Left hindlimb (tissue), 1 donor: ENCODE results near the gene PFDN4.
"Not testable (repeated sequence)": the region's sequence is repeated elsewhere in the genome, so short reads cannot be mapped to it uniquely, and the experiment has no call there.

Experiments
- DNase-seq: peaks from one replicate; pipeline ENCODE4 v3.0.0-alpha.2; 2018

PFDN4 gene

DNA sequence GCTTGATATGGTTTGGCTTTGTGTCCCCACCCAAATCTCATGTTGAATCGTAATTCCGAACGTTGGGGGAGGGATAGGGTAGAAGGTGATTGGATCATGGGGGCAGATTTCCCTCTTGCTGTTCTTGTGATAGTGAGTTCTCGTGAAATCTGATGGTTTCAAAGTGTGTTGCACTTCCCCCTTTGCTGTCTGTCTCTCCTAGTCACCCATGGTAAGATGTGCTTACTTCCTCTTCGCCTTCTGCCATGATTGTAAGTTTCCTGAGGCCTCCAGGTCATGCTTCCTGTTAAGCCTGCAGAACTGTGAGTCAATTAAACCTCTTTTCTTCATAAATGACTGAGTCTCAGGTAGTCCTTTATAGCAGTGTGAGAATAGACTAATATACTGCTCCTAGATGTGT lies 19.9 kb downstream of the PFDN4 start:
- no peak for DNase-seq

DNA sequence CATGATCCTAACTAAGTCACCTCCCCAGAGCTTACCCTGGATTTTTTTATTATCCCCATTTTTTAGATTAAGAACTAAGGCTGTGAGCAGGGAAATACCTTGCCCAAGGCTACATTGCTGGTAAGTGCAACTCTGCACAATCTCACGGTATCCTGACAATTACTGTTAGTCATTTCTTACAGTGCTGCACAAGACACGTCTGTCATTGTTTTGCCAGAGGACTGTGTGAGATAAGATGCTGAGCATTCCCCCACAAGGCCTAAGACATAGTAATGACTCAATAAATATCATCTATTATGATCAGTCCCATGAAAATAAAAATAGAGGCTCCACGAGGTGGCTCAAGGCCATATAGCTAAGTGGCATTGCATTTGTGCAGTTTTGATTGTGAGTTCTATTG lies 21.0 kb downstream of the PFDN4 start:
- DNase-seq: no peak

DNA sequence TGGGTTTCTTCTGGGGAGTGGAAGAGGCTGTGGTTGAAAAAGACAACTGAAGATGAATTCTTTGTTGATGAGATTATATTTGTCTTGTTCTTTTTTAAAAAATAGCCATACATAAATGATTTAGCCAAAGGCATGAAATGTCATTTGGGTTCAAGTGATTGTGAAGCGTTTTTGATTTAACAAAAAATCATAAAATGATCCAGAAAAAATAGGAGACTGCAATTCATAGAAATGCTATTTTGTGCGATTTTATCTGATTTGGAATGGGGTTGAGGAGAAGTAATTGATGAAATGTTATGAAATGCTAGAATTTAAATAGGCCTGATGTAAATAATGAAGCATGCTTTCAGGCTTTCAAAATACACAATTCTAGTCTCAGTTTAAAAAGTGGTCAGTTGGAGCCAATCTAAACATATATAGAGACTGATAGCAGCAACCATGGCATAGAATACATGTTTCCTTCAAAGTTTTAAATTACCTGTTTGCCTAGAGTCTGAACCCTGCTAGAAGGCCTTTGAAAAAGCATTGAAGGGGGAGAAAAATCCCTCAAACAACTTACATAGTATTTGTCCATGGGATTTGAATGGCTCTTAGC lies 21.8 kb downstream of the PFDN4 start:
- DNase-seq: no peak

DNA sequence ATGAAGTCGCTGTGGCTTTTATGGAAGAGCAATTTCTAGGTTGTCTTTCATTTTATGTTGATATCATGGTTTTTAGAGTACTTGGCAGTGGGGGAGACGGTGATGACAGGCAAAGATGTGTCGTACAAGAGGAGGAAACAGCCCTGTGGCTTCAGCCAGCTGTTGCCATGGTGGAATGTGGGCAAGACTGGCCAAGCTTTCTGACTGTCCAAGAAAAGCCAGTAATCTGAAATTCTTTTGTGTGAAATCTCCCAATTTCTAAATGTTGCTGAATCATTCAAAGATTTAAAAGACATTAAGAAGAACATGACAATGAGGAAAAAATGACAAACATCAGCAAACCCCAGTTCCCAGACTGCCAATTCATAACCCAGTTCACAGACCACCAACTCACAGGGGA lies 23.1 kb downstream of the PFDN4 start:
- no peak for DNase-seq

DNA sequence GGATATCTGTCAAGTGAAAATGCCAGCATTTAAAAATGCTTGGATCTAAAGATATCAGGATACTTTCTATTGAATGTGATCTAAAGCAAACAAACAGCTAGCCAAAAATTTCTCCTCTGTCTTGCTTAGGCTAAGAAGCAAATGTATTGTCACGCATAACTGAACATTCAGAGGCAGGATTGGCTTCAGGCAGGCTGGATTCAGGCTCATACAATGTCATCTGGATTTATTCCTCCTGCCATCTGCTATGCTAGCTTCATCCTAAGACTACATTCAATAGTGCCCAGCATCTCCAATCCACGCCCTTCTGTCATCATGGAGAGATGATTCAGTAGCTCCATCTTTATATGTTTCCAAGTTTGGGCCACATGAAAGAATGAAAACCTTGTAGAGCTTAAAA lies 27.1 kb downstream of the PFDN4 start:
- DNase-seq: no peak

DNA sequence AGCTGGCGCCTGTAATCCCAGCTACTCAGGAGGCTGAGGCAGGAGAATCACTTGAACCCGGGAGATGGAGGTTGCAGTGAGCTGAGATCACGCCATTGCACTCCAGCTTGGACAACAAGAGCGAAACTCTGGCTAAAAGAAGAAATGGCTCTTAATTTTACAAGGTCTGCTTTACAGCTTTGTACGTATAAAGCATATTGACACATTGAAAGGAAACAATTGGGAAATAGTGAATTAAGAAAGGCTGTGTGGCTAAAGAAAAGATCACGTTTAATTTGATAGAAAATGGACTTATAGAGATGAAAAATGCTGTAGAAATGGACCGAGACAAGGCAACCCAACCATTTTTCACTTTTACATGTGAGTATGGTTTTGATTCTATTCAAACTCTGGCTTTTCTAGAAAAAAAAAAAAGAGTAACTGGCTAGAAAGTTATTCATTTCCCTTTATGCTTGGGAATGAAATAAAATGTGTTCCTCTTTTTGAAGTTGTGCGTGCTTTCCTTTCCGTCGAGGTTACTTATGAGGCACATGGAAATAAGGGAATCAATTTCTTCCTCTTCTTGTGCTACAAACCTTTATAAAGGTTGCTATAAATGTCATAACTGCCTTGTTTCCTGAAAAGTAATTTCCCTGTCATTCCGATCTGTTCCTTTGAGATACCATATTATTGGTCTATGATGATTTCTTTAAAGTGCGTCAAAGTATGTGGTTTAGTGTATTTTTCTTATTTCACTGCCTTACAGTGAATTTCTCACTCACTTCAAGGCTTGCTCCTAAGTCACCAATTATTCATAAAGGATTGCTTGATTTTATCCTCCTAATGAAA lies 29.4 kb downstream of the PFDN4 start:
- DNase-seq: no peak

DNA sequence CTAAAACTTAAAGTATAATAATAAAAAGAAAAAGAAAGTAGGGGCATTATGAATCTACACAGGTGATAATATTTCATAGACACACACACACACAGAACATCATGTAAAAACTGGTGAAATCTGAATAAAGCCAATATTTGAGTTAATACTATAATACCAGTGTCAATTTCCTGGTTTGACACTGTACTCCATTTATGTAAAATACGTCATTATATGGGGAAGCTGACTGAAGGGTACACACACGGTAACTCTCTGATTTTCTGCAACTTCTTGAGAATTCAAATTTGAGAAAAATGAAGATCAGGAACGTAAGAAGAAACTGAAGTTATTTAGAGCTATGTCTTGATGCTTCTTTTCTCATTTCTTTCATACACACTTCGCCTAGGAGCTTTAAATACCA lies 36.2 kb downstream of the PFDN4 start:
- no peak for DNase-seq

DNA sequence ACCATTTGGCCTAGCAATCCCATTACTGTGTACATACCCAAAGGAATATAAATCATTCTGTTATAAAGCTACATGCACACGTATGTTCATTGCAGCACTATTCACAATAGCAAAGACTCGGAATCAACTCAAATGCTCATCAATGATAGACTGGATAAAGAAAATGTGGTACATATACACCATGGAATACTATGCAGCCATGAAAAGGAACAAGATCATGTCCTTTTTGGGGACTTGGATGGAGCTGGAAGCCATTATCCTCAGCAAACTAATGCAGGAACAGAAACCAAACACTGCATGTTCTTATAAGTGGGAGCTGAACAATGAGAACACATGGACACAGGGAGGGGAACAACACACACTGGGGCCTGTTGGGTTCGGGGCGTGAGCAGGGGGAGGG lies 40.8 kb downstream of the PFDN4 start:
- not testable (repeated sequence) for DNase-seq

DNA sequence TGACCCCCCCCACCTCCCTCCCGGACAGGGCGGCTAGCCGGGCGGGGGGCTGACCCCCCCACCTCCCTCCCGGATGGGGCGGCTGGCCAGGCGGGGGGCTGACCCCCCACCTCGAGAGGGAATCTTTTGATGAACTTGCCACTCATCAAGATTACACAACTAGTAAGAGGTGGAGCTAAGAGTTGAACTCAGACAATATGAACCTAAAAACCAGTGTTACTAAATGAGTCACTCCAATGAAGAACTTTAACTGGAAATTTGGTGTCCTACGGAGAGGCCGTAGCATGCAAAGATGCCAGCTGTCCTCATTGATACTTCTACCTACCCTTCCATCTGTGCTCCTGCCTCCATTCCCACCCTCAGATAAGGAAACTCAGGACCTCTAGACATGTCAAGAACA lies 42.8 kb downstream of the PFDN4 start:
- DNase-seq: no peak

DNA sequence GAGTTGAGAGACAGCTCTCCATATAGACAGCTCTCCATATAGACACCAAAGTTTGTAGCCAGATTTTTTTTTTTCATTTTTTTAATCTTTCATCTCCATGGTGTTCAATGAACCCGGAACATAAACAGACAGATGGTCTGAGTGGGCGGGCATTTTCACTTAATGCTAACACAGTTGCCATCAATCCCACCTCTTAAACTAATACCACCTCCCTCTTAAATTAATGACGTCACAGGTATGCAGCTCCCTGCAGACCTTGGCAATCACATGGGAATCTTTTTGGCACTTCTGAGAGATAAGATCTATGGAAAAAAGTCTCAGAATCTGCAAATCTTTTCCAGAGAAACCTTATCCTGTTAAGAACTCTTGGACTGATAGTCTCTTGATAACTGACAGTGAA lies 43.2 kb downstream of the PFDN4 start:
- no peak for DNase-seq

DNA sequence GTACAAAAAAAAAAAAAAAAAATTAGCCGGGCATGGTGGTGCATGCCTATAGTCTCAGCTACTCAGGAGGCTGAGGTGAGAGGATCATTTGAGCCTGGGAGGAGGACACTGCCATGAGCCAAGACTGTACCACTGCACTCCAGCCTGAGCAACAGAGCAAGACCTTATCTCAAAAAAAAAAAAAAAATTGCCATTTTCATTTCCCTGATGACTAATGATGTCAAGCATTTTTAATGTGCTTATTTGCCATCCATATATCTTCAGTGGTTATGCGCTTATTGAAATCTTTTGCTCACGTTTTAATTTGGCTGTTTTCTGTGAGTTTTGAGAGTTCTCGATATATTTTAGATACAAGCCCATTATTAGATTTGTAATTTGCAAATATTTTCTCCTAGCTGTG lies 46.7 kb downstream of the PFDN4 start:
- DNase-seq: no peak

DNA sequence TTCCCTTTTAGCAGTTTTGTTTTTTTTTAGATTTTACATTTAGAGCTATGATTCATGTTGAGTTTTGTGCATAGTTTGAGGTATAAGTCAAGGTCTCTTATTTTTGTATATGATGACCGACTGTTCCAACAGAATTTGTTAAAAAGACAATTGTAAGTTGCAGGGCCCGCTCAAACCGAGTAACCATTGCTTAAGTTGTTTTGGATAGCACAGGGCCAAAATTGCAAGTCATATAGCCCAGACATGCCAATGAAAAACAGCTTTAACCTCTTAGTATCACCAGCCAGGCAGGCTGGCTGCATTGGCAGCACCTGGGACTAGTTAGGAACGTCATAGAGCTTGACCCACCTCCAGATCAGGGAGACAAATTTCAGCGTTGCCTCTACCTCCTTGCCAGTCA lies 47.3 kb downstream of the PFDN4 start:
- DNase-seq: no peak

DNA sequence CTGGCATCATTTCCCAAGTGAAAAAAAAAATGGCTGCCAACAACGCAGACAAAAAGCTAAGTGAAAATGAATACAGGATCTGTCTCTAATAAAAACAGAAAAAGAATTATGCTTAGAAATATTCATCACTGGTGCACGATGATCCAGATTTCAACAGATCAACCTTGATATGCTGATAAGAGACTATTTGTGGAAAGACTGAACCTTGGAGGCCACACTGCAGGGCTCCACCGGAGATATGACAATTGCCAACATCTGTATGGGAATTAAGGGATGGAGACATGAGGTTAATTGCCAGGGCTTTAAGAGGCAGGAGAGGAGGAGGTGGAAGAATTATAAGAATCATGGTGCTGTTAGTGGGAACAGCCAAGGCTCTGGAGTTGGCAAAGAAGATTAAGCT lies 48.3 kb downstream of the PFDN4 start:
- no peak for DNase-seq

DNA sequence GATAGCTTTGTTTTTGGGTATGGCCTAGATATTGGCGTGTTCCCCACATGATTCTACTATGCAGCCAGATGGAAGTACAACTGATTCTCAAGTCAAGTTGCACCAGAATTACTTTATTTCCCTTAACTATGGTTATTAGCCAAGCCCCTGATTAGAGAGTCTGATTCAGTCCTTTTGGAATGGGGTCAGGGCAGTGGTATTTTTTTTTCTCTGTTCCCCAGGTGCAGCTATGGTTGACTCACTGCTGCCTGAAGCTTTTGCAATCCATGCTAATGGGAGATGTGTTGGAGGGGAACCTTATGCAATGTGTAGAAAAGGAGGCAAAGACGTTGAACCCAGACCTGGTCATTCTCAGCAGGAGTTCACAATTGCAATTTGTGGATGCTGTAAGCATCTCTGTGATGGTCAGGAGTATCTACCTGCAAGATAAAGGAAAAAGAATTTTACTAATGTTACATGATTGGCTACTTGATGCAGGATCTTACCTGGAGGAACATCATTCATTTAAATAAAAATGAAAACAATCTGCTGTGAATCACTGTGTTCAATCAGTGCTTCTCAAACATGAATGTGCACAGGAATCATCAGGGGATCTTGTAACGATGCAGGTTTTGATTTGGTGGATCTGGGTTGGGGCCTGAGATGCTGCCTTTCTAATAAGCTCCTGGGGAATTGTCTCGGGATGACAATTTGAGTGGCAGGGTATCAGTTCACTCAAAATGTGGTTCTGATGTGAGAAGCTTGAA lies 49.4 kb downstream of the PFDN4 start:
- DNase-seq: no peak

DNA sequence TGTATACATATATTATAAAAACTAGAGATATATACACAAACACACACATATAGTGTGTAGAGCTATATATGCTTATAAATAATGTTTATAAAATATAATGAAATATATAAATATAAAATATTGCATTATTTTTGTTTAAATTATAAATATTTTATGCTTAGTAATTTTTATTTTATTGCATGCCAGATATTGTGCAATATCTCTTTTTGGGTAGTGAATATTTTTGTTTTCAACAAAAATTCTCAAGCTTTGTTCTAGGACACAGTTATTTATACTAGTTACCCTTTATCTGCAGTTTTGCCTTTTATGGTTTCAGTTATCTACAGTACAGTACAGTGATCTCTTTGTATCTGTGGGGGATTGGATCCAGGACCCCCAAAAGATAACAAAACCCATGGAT lies 52.2 kb downstream of the PFDN4 start:
- no peak for DNase-seq

DNA sequence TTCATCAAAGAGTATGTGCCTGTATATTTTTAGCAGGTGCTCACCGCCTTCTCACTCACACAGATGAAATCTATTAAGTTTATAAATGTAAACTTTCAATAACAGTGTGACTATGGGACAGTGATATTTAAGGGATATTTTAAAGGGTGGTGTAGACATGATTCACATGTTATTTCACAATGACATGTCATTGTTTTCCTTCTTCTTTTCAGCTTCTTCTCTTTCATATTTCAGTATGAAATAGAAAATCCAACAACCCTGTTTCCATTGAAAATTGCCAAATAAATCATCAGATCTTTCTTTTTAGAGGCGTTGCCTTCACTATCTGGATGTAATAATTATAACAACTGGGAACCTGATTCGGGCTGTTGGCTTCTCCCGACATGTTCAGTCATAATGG lies 54.8 kb downstream of the PFDN4 start:
- DNase-seq: no peak

DNA sequence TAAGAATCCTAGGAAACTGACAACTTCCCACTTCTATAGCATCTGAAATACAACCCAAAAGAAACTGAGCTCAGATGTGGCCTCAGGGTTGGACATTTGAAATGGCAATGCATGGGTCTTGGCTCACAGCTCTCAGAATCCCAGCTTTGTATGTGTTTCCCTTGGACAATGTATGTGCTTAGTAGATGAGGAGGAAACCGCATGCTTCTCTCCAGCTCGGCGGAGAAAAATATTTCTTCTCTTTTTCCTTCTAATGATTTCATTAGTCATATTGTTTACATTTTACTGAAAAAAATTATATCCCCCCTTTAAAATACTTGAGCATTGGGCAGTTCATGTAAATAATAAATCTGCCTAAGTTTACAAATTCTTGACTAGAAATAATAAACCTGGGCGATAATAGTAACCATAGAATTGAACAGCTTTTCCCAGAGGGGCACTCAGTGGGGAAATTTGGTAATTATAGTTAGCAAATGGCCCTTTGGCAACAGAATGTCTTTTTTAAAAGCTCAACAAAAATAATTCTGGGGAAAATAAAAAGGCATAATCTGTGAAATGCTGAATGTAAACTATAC lies 55.3 kb downstream of the PFDN4 start:
- no peak for DNase-seq

DNA sequence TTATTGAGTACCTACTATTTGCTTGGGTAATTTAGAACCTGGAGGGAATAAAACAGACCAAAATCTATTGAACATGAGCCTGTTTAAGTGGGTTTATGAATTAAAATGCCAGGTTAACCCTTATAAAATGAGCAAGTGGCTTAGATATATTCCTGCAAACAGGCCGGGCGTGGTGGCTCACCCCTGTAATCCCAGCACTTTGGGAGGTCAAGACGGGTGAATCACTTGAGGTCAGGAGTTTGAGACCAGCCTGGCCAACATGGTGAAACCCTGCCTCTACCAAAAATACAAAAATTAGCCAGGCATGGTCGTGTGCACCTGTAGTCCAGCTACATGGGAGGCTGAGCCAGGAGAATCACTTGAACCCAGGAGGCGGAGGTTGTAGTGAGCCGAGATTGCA lies 57.9 kb downstream of the PFDN4 start:
- DNase-seq: not testable (repeated sequence)

DNA sequence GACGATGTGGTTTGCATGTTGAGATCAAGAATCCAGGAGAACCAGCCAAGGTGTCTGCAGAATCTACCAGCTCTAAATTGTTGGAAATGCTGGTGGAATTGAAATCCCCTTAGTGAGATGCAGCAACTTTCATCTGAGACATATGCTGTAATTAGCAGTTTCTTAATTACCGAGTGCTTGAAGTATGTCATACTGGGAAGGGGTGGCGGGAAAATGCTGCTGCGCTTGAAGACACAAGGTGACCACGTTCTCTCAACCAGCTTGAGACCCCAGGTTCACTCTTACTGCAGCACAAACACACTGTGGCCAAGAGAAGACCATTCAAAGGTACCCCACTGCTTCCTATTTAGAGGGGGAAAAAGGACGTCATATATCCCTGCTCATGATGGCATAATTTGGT lies 59.0 kb downstream of the PFDN4 start:
- DNase-seq: no peak

DNA sequence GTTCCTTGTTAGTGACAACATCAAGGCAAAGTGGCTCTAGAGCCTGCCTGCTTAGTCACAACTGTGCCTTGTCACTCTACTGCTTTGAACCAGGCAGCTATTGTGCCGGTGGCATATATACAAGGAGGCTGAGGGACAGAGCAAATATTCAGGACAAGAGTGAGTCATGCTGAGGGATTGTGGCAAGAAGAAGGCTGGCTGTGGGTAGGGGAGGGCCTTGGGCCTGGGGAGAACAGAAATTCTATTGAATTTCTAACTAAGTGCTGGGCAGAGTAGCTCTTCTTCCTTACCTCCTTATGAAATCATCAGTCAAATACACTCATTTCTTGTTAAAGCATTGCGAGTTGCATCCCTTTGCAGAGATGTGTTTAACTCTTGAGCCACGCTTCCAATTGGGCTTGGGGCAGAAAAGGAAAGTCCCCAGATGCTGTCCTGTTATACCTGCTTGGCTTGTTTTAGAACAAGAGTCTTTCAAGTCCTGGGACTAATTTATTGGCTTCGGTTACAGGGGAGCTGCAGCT lies 59.7 kb downstream of the PFDN4 start:
- no peak for DNase-seq

DNA sequence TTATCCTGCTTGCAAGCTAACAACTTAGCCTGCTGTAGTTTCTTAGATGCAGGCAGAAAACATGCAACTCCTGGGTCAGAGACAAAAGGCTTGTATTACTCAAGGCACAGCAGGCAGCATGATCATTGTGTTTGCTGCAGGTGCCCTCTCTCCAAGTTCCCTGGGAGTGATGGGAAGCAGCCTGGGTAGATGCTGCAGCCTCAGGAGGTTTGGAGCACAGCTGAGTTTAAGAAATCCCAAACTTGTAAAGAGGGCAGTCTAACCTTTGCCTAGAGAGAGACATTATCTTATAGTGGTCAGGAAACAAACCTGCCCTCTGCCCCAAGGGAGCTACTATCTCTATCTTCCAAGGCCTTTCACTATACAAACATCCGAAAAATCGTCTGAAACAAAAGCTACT lies 61.1 kb downstream of the PFDN4 start:
- DNase-seq: no peak
